Ishikawa (cell line): ENCODE measurements around the gene NOP10.

ENCODE experiments used
- CEBPB ChIP-seq: IDR thresholded peaks from 2 replicates; pipeline ENCODE4 v1.6.1; 2012
- CREB1 ChIP-seq: IDR thresholded peaks from 2 replicates; pipeline ENCODE4 v1.6.1; 2012; ENCODE audit warnings: low read depth
- EP300 ChIP-seq: IDR thresholded peaks from 2 replicates; pipeline ENCODE4 v1.6.1; 2012; ENCODE audit warnings: borderline replicate concordance
- FOXM1 ChIP-seq: IDR thresholded peaks from 2 replicates; pipeline ENCODE4 v1.6.1; 2012; ENCODE audit warnings: low read depth, borderline replicate concordance
- RAD21 ChIP-seq: IDR thresholded peaks from 2 replicates; pipeline ENCODE4 v1.6.1; 2012; ENCODE audit warnings: low read depth
- REST ChIP-seq: IDR thresholded peaks from 2 replicates; pipeline ENCODE4 v1.6.1; 2012; ENCODE audit warnings: low read depth, mild to moderate bottlenecking
- TAF1 ChIP-seq: IDR thresholded peaks from 2 replicates; pipeline ENCODE4 v1.6.1; 2012; ENCODE audit warnings: low read depth, mild to moderate bottlenecking
- TCF12 ChIP-seq: IDR thresholded peaks from 2 replicates; pipeline ENCODE4 v1.6.1; 2012; ENCODE audit warnings: low read depth
- TEAD4 ChIP-seq: IDR thresholded peaks from 2 replicates; pipeline ENCODE4 v1.6.1; 2012
- YY1 ChIP-seq: IDR thresholded peaks from 2 replicates; pipeline ENCODE4 v1.6.1; 2012; ENCODE audit warnings: low read depth
- TF ChIP-seq, protein P1 (sequence below): IDR thresholded peaks from 2 replicates; pipeline ENCODE4 v1.6.1; 2012
- TF ChIP-seq, protein P2 (sequence below): IDR thresholded peaks from 2 replicates; pipeline ENCODE4 v1.6.1; 2012

- TF ChIP-seq CREB1 (no peak), EP300 (no peak), RAD21 (no peak), TCF12 (no peak), REST (no peak), CEBPB (no peak), TAF1 (no peak), TEAD4 (no peak), YY1 (no peak), FOXM1 (no peak)
- TF ChIP-seq, protein P1, sequence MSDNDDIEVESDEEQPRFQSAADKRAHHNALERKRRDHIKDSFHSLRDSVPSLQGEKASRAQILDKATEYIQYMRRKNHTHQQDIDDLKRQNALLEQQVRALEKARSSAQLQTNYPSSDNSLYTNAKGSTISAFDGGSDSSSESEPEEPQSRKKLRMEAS = no peak
- TF ChIP-seq, protein P2, sequence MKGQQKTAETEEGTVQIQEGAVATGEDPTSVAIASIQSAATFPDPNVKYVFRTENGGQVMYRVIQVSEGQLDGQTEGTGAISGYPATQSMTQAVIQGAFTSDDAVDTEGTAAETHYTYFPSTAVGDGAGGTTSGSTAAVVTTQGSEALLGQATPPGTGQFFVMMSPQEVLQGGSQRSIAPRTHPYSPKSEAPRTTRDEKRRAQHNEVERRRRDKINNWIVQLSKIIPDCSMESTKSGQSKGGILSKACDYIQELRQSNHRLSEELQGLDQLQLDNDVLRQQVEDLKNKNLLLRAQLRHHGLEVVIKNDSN = no peak
These were observed 15.4 kb upstream of the NOP10 start for GRCh38 chr15:34358367-34358766.
